Type B pancreatic cell (in vitro differentiated cells): ENCODE measurements around the gene ARHGAP44. TPM values are rescaled to one million over a fixed set of nuclear protein-coding genes. Genes with fewer than 3 reads are reported as not detected.

ENCODE experiments used
- DNase-seq: peaks from one replicate; pipeline ENCODE4 v3.0.0; 2021; ENCODE audit warnings: mixed read lengths; ENCODE audit not compliant: unreplicated experiment; ENCODE audit errors: extremely low spot score
- H3K27ac Mint-ChIP-seq: 2 replicates; pipeline ENCODE4 v1.8.0; 2021; ENCODE audit warnings: mild to moderate bottlenecking, mixed read lengths
- H3K27me3 Mint-ChIP-seq: 2 replicates; pipeline ENCODE4 v1.8.0; 2021; ENCODE audit warnings: mixed read lengths
- H3K36me3 Mint-ChIP-seq: 2 replicates; pipeline ENCODE4 v1.8.0; 2021; ENCODE audit warnings: mixed read lengths
- H3K4me1 Mint-ChIP-seq: one replicate; pipeline ENCODE4 v1.8.0; 2021; ENCODE audit warnings: mixed read lengths; ENCODE audit not compliant: unreplicated experiment
- H3K4me3 Mint-ChIP-seq: 2 replicates; pipeline ENCODE4 v1.8.0; 2021; ENCODE audit warnings: mild to moderate bottlenecking, mixed read lengths
- H3K9me3 Mint-ChIP-seq: 2 replicates; pipeline ENCODE4 v1.8.0; 2021; ENCODE audit warnings: mixed read lengths
- CTCF ChIP-seq: fragments of 200-600 bp; sonication (generic); conservative IDR thresholded peaks from 2 replicates; pipeline ENCODE4 v1.5.0; 2021; ENCODE audit warnings: antibody characterized with exemption, mild to moderate bottlenecking
- total RNA-seq: library from RNA; stranded (reverse); gene quantifications from 2 replicates; pipeline ENCODE4 v1.2.1, GENCODE V29; 2021; ENCODE audit warnings: low replicate concordance

Gene ARHGAP44
- total RNA-seq, 1 donor from 2014 or later: 10.9 TPM

DNA sequence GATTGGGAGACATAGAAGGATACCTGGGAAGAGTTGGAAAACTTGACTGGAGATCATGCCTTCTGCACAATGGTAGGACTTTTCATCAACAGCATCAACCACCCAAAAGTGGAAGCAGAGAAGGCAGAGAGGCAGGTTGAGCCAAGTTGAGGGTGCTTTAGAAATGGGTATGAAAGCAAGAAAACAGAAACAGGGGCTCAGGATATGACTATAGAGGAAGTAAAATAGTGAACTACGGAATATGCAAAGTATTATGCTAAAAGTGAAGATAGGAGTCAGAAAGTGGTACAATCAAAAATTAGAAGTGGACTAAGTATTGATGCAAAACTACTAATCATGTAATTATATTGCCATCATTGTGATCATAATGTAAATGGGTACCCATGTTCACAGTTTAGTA is 16.1 kb upstream of the ARHGAP44 start:
- no peak for DNase-seq
- Mint-ChIP-seq H3K27me3 (no peaks in the 10 kb centered on the region), H3K36me3 (no peaks in the 10 kb centered on the region), H3K9me3 (no peaks in the 10 kb centered on the region), H3K4me1 (no peaks in the 10 kb centered on the region), H3K27ac (no peak overlapping the region), H3K4me3 (no peak overlapping the region)
- TF ChIP-seq CTCF: no peak

DNA sequence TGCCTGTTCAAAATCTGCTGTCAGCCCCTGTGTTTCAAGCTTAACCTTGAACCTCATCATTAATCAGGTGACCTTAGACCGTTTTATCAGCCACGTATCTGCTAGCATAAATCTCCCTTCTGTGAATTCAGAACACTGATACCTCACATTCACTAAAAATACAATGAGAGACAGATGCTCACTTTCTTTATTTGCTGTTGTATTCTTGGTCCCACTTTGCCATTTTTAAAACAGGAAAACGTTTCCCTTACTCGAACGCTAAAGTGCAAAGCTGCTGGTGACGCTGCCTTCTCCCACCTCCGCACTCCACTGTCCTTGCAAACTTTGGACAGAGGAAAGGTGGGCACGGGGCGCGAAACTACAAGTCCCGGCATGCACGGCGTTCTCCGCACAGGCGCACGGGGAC is 220 bp upstream of the ARHGAP44 start:
- peak overlapping the region; percentile 51 for H3K27ac Mint-ChIP-seq
- peaks cover 41% of the 10 kb centered on the region for H3K27me3 Mint-ChIP-seq
- H3K36me3 Mint-ChIP-seq: no peaks in the 10 kb centered on the region
- no peak for TF ChIP-seq CTCF
- peaks cover 5% of the 10 kb centered on the region for H3K4me1 Mint-ChIP-seq
- H3K9me3 Mint-ChIP-seq: no peaks in the 10 kb centered on the region
- peak overlapping the region; percentile 84 for H3K4me3 Mint-ChIP-seq
- DNase-seq: no peak

DNA sequence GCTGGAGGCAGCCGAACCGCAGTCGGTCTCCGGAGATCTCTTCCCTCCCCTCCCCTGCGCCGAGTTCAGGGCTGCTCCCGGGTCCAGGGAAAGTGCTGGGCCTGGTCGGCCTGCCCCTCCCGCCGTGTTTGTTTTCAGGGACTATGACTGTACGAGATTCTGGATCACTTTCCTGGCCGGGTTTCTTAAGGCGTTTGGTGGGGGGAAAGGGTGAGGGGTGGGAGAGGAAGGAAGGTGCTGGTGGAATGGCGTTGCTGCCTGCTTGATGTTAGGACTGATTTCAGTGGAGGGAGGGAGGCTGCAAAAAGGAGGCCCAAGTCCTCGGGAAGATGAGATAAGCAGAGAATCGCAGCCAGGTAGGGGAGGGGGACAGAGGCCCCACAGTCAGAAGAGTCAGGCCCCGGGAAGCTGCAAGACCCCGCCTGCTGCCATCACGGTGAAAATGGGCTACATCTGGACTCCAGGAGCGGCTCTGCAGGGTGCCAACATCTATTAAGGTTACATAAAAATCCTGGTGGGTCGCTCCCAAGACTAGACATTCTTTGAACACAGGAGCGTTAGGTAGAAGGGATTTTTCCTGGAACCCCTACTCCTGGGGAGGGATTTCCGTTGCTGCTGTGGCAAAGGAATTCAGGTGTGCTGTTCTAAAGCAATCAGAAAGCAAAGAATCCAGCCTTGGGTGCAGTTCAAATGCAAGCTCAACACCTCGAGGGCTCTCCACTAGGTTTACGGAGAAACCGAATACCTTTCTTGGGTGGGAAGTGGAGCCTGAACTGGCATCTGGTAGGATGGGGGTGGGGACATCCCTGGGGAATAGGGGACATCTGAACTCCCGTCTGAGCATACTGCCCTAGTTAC is 1.2 kb downstream of the ARHGAP44 start:
- Mint-ChIP-seq H3K9me3 (no peaks in the 10 kb centered on the region), H3K36me3 (no peaks in the 10 kb centered on the region), H3K27me3 (peaks cover 40% of the 10 kb centered on the region), H3K4me1 (peaks cover 5% of the 10 kb centered on the region), H3K27ac (peak overlapping the region; percentile 83), H3K4me3 (peak overlapping the region; percentile 95)
- DNase-seq: no peak
- no peak for TF ChIP-seq CTCF

- H3K36me3 Mint-ChIP-seq: no peaks in the 10 kb centered on the region
- peaks cover 22% of the 10 kb centered on the region for H3K27me3 Mint-ChIP-seq
- TF ChIP-seq CTCF: no peak
- H3K4me3 Mint-ChIP-seq: no peak overlapping the region
- DNase-seq: no peak
- peaks cover 5% of the 10 kb centered on the region for H3K4me1 Mint-ChIP-seq
- H3K27ac Mint-ChIP-seq: no peak overlapping the region
- H3K9me3 Mint-ChIP-seq: no peaks in the 10 kb centered on the region
Observed at GRCh38 chr17:12794919-12795532, 5.7 kb downstream of the ARHGAP44 start.

- H3K36me3 Mint-ChIP-seq: peaks cover under 1% of the 10 kb centered on the region
- no peak for TF ChIP-seq CTCF
- H3K4me1 Mint-ChIP-seq: peaks cover 5% of the 10 kb centered on the region
- H3K4me3 Mint-ChIP-seq: no peak overlapping the region
- H3K9me3 Mint-ChIP-seq: peaks cover 1% of the 10 kb centered on the region
- no peak for DNase-seq
- no peaks in the 10 kb centered on the region for H3K27me3 Mint-ChIP-seq
- H3K27ac Mint-ChIP-seq: peak overlapping the region; percentile 2
Observed at GRCh38 chr17:12800855-12801365, 11.6 kb downstream of the ARHGAP44 start.
